Heart left ventricle (tissue), 13 donors: ENCODE results near the gene ID3.

ENCODE experiments used
- POLR2A ChIP-seq, 2 donors: fragments of 450-650 bp; IDR thresholded peaks; one replicate each; pipeline ENCODE4 v1.6.1; 2017; ENCODE audit warnings: antibody characterized with exemption in 2 of 2, mild to moderate bottlenecking in 2 of 2, moderate library complexity in 2 of 2
- TF ChIP-seq, protein P1 (sequence below), 12 donors: fragments of 200-600 bp; sonication (generic) in 4 of 12; IDR thresholded peaks; one replicate each; pipeline versions ENCODE4 v1.5.0 to v1.8.0; 2018 to 2022; ENCODE audit warnings: antibody characterized with exemption in 12 of 12, mild to moderate bottlenecking in 5 of 12
- donor health status: ischemic (EF 13 %, LVEDD 7.1; RV severe dilation, severe dysfunction).
- donor health status: DM: no; HTN: yes; CAD: no.
- donor health status: DM: no; HTN: no; CAD: no.
- donor health status: ischemic (EF 25% LVEDD 6.9; RV normal size, moderate dysfunction).
- donor health status: ischemic (EF 25% LVEDD 5.7; RV mildly dilated, moderate dysfunction).
- donor health status: ischemic (EF 35%, LVEDD 5.7; RV mildly dilated, moderate dysfunction).
- donor health status: nonischemic (EF 11% LVEDD 7.7; RV severe dilation, severe dysfunction).
- donor health status: DM: yes; HTN: yes; CAD: no.
- donor health status: PGD.
- donor health status: ischemic (EF 29% LVEDD 5.4; RV normal size, mild dysfunction).
- donor health status: nonischemic (EF 23%, LVEDD 6.1; RV moderate dilation, normal function).

DNA sequence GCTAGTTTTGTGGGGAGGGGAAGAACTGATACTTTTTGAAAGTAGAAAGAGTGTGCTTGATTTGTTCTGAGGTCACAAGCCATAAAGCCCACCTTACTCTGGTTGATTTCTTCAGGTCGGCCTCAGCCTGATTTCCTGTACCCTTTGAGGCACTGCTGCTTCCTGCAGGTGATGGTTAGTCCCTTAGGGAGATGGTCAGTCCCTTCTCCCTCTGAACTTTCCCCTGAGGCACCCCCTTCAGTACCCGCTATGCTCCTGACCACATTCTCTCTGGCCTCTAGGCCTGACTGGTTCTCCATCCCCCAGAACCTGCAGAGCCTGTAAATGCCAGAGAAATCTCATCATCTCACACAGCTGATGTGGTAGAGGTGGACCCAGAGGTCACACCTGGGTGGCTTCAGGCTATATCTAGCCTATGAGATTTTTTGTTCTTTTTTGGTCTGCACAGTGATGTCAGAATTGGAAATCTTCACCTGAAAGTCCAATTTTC is 15.0 kb upstream of the ID3 start:
- TF ChIP-seq, protein P1, sequence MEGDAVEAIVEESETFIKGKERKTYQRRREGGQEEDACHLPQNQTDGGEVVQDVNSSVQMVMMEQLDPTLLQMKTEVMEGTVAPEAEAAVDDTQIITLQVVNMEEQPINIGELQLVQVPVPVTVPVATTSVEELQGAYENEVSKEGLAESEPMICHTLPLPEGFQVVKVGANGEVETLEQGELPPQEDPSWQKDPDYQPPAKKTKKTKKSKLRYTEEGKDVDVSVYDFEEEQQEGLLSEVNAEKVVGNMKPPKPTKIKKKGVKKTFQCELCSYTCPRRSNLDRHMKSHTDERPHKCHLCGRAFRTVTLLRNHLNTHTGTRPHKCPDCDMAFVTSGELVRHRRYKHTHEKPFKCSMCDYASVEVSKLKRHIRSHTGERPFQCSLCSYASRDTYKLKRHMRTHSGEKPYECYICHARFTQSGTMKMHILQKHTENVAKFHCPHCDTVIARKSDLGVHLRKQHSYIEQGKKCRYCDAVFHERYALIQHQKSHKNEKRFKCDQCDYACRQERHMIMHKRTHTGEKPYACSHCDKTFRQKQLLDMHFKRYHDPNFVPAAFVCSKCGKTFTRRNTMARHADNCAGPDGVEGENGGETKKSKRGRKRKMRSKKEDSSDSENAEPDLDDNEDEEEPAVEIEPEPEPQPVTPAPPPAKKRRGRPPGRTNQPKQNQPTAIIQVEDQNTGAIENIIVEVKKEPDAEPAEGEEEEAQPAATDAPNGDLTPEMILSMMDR (IDR thresholded peaks at IDR 0.05): no peak
- TF ChIP-seq POLR2A (IDR thresholded peaks at IDR 0.05): no peak
